Heart left ventricle (tissue), 16 donors: Measurements from ENCODE around the gene BCKDK. TPM values are rescaled to one million over a fixed set of nuclear protein-coding genes. Genes with fewer than 3 reads are reported as not detected.
A peak's percentile ranks its signal among the peaks of the same experiment; 100 is the strongest.

Source experiments
- ATAC-seq, 4 donors: fragments of 200-7000 bp; cut with Tn5 transposase; one replicate each; pipeline ENCODE4 v1.9.1; 2020 to 2022; ENCODE audit warnings: moderate library complexity in 4 of 4, mild to moderate bottlenecking in 3 of 4, moderate number of reproducible peaks in 1 of 4
- DNase-seq, 5 donors: peaks; one replicate each; pipeline ENCODE4 v3.0.0-alpha.2; 2020
- H3K27ac ChIP-seq, 12 donors: fragments of 200-600 bp; sonication (generic) in 4 of 12; one replicate each; pipeline versions ENCODE4 v1.5.0 to v1.8.0; 2016 to 2022; ENCODE audit warnings: mild to moderate bottlenecking in 2 of 12
- H3K27me3 ChIP-seq, 9 donors: fragments of 200-600 bp; sonication (generic) in 2 of 9; one replicate each; pipeline versions ENCODE4 v1.5.1 to v1.8.0; 2016 to 2022; ENCODE audit warnings: mild to moderate bottlenecking in 3 of 9
- H3K36me3 ChIP-seq, 9 donors: fragments of 200-600 bp; sonication (generic) in 2 of 9; one replicate each; pipeline versions ENCODE4 v1.5.0 to v1.8.0; 2018 to 2022; ENCODE audit warnings: mild to moderate bottlenecking in 2 of 9
- H3K4me1 ChIP-seq, 12 donors: fragments of 200-600 bp; sonication (generic) in 4 of 12; one replicate each; pipeline versions ENCODE4 v1.5.0 to v1.8.0; 2016 to 2022; ENCODE audit warnings: mild to moderate bottlenecking in 3 of 12
- H3K4me3 ChIP-seq, 12 donors: fragments of 200-600 bp; sonication (generic) in 4 of 12; one replicate each; pipeline versions ENCODE4 v1.5.0 to v1.8.0; 2017 to 2022; ENCODE audit warnings: mild to moderate bottlenecking in 9 of 12, moderate library complexity in 4 of 12
- H3K9me3 ChIP-seq, 12 donors: fragments of 200-600 bp; sonication (generic) in 4 of 12; one replicate each; pipeline versions ENCODE4 v1.5.0 to v1.8.0; 2016 to 2022; ENCODE audit warnings: mild to moderate bottlenecking in 1 of 12
- CTCF ChIP-seq, 12 donors: fragments of 200-600 bp; sonication (generic) in 4 of 12; IDR thresholded peaks; one replicate each; pipeline versions ENCODE4 v1.5.0 to v1.8.0; 2018 to 2022; ENCODE audit warnings: antibody characterized with exemption in 12 of 12, mild to moderate bottlenecking in 5 of 12
- POLR2A ChIP-seq, 2 donors: fragments of 450-650 bp; IDR thresholded peaks; one replicate each; pipeline ENCODE4 v1.6.1; 2017; ENCODE audit warnings: antibody characterized with exemption in 2 of 2, mild to moderate bottlenecking in 2 of 2, moderate library complexity in 2 of 2
- WGBS, 4 donors: extraction: QIAGEN DNeasy Blood & Tissue Kit in 2 of 4; methylation state at CpG; one replicate each; pipeline versions ENCODE4 v1.1.5 to v1.1.7; 2013 to 2018; 5-methylcytosine and 5-hydroxymethylcytosine counted together
- intact Hi-C, 10 donors: fragments of 100-400 bp; cut with DNase I; formaldehyde crosslinking; loops; one replicate each; pipeline versions ENCODE4 v1.11.1 to v1.14.2; 2022
- polyA plus RNA-seq, 2 donors: library from polyadenylated mRNA; stranded (reverse); fragments of 200-250 nt; gene quantifications; one replicate each; pipeline ENCODE4 v1.2.3, GENCODE V29; 2013
- total RNA-seq, 9 donors: library from RNA; depleted of rRNA in 2 of 9; stranded (reverse); fragments of >200 nt in 2 of 9; fragmentation: NEBNext Ultra II Directional in 3 of 9; extraction: Animal tissue kit (Norgen Biotek cat#: 25700) in 3 of 9; gene quantifications; one replicate each; pipeline versions ENCODE4 v1.1.0 to v1.2.4, GENCODE V29; 2016 to 2023
- donor health status: ischemic (EF 13 %, LVEDD 7.1; RV severe dilation, severe dysfunction).
- donor health status: healthy with polysubstance abuse.
- donor health status: DM: no; HTN: yes; CAD: no.
- donor health status: DM: no; HTN: no; CAD: no.
- donor health status: ischemic (EF 25% LVEDD 6.9; RV normal size, moderate dysfunction).
- donor health status: ischemic (EF 25% LVEDD 5.7; RV mildly dilated, moderate dysfunction).
- donor health status: healthy.
- donor health status: DM: yes; HTN: yes; CAD: no.
- donor health status: ischemic (EF 35%, LVEDD 5.7; RV mildly dilated, moderate dysfunction).
- donor health status: nonischemic (EF 11% LVEDD 7.7; RV severe dilation, severe dysfunction).
- donor health status: DM: yes; HTN: yes; CAD: no.
- donor health status: PGD.
- donor health status: ischemic (EF 29% LVEDD 5.4; RV normal size, mild dysfunction).
- donor health status: nonischemic (EF 23%, LVEDD 6.1; RV moderate dilation, normal function).

BCKDK gene
- total and polyA plus RNA-seq, 11 donors = 42.6 to 134 (median 67.5) TPM

GRCh38 chr16:31120129-31120528, 11.9 kb downstream of the BCKDK start:
- Histone ChIP-seq H3K4me3 (no peak overlapping the region), H3K27ac (peak overlapping the region in 3 of 12 donors; percentile 31 to 99 (median 96)), H3K9me3 (no peaks in the 10 kb centered on the region), H3K27me3 (no peaks in the 10 kb centered on the region), H3K36me3 (peaks cover 0 to 62% (median 59%) of the 10 kb centered on the region in 9 donors), H3K4me1 (peaks cover 0 to 28% (median 19%) of the 10 kb centered on the region in 12 donors)
- no peak for DNase-seq
- TF ChIP-seq POLR2A (IDR thresholded peaks at IDR 0.05) = no peak
- TF ChIP-seq CTCF (IDR thresholded peaks at IDR 0.05) = no peak
- ATAC-seq = no peak
- 83 to 91% (median 87%) methylated on average over 16 of the region's 16 CpGs for WGBS, 4 donors
- intact Hi-C loops = no loop called here

GRCh38 chr16:31125844-31126243, 17.7 kb downstream of the BCKDK start:
- Histone ChIP-seq H3K9me3 (no peaks in the 10 kb centered on the region), H3K4me3 (no peak overlapping the region), H3K27ac (no peak overlapping the region), H3K27me3 (no peaks in the 10 kb centered on the region), H3K36me3 (peaks cover 7 to 91% (median 69%) of the 10 kb centered on the region in 9 donors), H3K4me1 (peaks cover 0 to 38% (median 12%) of the 10 kb centered on the region in 12 donors)
- TF ChIP-seq POLR2A (IDR thresholded peaks at IDR 0.05) (no peak), CTCF (IDR thresholded peaks at IDR 0.05) (no peak)
- intact Hi-C loops = no loop called here
- DNase-seq = no peak
- ATAC-seq = no peak
- WGBS, 4 donors = 94 to 97% (median 95%) methylated on average over 3 of the region's 3 CpGs

DNA sequence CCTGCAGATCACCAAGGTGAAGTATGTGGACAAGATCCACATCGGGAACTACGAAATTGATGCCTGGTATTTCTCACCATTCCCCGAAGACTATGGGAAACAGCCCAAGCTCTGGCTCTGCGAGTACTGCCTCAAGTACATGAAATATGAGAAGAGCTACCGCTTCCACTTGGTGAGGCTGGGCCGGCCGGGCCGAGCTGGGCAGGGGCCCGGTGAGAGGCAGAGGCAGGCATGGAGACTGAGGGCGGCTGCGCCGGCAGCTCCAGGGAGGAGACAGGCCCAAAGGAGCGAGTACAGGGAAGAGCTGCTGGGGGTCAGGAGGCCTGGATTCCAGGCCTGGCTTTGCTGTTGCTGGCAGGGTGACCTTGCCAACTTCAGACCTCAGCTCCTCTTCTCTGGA, 19.0 kb downstream of the BCKDK start:
- Histone ChIP-seq H3K4me3 (no peak overlapping the region), H3K9me3 (no peaks in the 10 kb centered on the region), H3K36me3 (peaks cover 7 to 93% (median 70%) of the 10 kb centered on the region in 9 donors), H3K27ac (peak overlapping the region in 3 of 12 donors; percentile 73 to 94 (median 75)), H3K4me1 (peaks cover 0 to 38% (median 12%) of the 10 kb centered on the region in 12 donors), H3K27me3 (no peaks in the 10 kb centered on the region)
- TF ChIP-seq CTCF (IDR thresholded peaks at IDR 0.05) = no peak
- TF ChIP-seq POLR2A (IDR thresholded peaks at IDR 0.05) = no peak
- ATAC-seq = no peak
- DNase-seq = no peak
- intact Hi-C loops = no loop called here
- WGBS, 4 donors = 86 to 96% (median 90%) methylated on average over 12 to 13 of the region's 13 CpGs

DNA sequence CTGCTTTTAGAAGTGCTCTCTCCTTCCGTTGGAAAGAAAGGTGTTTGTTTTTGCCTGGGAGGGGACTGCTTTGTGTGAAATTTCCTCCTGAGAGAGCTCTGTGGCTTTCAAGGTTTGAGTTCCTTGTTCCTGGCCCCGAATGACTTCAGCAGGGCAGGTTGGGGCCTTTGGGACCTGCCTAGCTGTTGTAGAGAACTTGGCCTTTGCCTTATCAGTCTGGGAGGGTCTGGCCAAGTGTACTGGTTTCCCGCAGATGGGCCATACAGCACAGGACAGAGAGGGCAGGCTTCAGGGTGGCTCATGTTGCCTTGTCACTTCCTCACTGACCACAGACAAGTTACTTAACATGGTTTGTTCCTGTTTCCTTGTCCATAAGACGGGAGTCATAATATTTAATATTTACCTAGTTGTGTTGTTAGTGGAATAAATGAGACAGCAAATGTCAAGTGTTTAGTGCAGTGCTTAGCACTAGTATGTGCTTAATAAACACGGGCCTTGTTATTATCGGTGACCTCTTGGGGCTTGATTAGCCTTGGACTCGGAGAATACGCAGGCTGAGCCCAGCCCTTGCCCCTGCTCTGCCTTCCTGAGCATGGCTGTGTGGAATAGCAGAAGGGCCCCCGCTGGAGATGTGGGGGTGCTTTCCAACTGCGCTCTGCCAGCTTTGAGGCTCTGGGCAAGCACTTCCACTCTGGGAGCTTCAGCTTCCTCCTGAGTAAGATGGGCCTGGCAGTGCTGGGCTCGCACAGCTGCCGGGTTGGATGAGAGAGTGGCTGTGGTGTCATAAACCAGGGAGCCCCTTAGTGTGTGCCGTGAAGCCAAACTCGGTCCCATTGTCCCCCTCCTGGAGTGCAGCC, 20.8 kb downstream of the BCKDK start:
- intact Hi-C loops = no loop called here
- WGBS, 4 donors = 65 to 78% (median 69%) methylated on average over 10 to 14 of the region's 14 CpGs
- H3K4me1 ChIP-seq = peaks cover 0 to 47% (median 15%) of the 10 kb centered on the region in 12 donors
- ATAC-seq = peak; percentile 39 to 84 (median 76)
- peak in 3 of 5 donors; percentile 48 to 69 (median 60) for DNase-seq
- no peaks in the 10 kb centered on the region for H3K27me3 ChIP-seq
- peak overlapping the region; percentile 27 to 94 (median 60) for H3K27ac ChIP-seq
- TF ChIP-seq POLR2A (IDR thresholded peaks at IDR 0.05) (no peak), CTCF (IDR thresholded peaks at IDR 0.05) (no peak)
- peak overlapping the region in 1 of 12 donors; percentile 2 for H3K4me3 ChIP-seq
- H3K9me3 ChIP-seq = no peaks in the 10 kb centered on the region
- peaks cover 7 to 80% (median 61%) of the 10 kb centered on the region in 9 donors for H3K36me3 ChIP-seq
